Measurements from ENCODE around the gene CBLC.

CBLC gene

DNA sequence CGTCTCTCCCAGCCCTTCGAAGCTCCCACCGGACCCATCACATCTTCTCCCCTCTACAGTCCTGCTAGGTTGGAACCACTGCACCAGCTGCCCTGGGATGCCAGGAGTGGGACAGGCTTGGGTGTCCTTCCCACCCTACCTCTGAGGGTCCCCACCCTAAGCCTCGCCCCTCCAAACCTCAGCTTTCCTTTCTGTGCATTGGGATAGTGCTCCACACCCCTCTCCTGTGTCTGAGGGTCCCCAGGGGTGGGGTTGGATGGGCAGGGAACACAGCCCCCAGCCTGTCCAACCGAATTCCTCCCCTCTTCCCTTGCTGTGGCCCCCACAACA, 31.1 kb upstream of the CBLC start:
- DNase-seq (ENCODE audit: low read depth): no peak

DNA sequence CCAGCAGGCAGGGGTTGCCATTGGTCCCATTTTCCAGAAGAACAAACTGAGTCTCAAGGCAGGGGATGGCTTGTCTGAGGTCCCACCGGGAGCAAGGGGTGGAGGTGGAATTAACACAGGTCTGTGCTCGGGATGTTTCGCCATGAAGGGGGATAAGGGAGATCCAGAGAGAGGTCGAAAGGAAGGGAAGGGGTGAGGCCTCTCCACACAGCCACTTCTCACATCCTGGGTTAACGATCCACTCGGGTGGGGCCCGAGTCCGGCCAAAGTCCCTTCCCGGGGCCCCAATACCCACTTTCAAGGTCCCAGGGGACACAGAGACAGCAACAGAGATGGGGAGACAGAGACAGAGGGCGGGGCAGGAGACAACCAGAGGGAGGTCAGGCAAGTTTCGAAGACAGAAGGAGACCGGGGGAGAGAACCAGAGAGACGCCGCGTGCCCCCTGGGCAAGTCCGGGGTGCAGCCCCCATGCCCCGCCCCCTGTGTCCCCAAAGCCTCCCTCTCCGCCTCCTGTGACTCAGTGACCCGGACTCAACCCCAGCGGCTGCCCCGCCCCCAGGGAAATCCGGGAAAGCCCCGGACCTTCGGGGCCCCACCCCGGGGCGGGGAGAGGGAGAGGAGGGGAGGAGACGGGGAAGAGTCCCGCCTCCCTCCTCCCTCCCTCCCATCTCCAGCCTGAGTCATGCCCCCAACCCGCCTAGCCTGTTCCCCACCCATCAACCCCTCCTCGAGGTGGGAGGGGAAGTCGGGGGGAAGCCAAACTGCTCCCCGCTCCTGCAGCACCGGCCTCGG, 30.5 kb upstream of the CBLC start:
- peak; percentile 92 for DNase-seq (ENCODE audit: low read depth)

DNA sequence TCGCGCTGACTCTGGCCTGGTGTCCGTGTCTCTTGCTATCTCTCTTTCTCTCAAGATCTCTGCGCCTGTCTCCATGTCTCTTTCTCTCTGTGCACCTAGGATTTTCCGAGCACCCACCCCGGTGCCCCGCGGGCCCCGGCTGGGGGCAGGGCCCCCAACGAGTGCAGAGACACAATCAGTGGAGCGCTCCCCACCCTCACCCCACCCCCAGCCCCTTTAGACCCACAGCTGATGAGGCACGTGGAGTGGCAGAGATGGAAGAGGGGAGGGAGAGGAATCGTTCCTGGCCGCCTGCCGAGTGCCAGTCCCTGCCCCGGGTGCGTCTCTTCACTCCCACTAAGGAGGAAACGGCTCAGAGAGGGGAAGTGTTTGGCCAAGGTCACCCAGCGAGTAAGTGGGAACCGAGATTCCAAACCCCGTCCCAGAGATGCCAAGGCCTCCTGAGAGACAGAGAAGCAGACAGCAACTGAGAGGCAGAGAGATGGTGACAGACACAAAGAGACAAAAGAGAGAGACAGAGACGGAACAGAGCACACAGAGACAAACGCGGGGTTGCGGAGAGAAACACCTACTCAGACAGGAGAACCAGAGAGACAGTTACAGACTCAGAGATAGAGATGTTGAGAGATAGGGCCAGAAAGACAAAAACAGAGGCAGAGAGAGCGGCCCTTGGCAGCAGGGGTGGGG, 29.8 kb upstream of the CBLC start:
- DNase-seq (ENCODE audit: low read depth): no peak

DNA sequence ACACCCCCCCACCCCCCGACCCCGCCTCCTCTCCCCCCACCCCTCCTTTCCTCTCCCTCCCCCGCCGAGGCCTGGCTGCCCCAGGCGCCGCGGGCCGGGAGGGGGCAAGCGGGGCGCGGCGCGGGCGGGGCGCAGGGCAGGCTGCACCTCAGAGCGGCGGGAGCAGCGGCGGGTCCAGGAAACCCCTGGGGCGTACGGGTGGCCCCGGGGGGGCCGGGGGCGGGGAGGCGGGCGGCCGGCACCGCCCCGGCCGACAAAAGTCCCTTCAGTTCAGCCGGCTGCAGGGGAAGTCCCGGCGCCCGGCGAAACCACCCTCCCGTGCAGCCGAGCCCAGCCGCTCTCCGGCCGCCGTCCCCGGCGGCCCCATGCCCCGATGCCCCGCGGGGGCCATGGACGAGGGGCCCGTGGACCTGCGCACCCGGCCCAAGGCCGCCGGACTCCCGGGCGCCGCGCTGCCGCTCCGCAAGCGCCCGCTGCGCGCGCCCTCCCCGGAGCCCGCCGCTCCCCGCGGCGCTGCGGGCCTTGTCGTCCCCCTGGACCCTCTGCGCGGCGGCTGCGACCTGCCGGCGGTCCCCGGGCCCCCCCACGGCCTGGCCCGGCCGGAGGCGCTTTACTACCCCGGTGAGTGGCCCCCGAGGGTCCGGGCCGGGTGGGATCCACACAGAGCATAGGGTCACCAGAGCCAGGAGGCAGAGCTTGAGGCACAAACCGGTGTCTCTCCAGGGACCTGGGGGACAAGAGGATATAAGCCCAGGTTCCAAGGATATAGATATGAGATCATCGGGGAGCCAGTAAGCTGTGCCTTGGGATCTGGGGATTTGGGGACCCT, 29.1 kb upstream of the CBLC start, which contains the start of gene BCL3:
BCL3 (plus strand) TSS at position 283 of the 829 bp plus-strand sequence; CDS start at position 366, 83 bp downstream.
- peak; percentile 67 for DNase-seq (ENCODE audit: low read depth)

DNA sequence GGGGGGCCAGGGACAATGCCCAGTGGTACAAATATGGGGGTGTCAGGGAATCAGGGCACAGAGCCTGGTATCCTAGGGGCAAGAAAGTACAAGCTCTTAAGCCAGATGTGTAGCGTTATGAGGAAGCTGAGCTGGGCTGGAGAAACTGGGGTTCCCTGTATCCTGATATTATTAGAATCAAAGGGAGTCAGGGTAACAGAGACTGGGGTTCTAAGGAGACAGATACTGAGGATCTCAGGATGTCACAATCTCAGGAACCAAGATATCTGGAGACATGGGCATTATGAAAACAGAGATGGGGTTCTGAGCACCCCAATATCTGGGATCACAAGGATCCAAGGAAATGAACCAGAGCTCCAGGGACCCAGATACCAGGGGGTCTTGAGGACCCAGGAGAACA, 28.4 kb upstream of the CBLC start:
- DNase-seq (ENCODE audit: low read depth): no peak

DNA sequence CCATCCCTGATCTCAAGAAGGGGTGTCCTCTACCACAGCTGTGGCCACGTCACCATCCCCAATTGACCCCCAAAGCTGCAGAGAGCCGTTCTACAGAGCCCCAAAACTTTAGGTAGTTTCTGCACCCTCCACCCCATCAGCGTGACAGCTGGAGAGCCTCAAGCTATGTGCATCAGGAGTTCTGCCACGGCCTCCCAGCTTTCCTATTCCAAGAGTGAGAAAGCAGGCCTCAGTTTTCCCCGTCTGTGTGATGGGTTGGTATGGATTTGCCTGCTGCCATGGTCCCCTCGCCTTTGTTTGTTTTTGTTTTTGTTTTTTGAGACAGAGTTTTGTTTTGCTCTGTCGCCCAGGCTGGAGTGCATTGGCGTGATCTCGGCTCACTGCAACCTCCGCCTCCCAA, 27.7 kb upstream of the CBLC start:
- no peak for DNase-seq (ENCODE audit: low read depth)

DNA sequence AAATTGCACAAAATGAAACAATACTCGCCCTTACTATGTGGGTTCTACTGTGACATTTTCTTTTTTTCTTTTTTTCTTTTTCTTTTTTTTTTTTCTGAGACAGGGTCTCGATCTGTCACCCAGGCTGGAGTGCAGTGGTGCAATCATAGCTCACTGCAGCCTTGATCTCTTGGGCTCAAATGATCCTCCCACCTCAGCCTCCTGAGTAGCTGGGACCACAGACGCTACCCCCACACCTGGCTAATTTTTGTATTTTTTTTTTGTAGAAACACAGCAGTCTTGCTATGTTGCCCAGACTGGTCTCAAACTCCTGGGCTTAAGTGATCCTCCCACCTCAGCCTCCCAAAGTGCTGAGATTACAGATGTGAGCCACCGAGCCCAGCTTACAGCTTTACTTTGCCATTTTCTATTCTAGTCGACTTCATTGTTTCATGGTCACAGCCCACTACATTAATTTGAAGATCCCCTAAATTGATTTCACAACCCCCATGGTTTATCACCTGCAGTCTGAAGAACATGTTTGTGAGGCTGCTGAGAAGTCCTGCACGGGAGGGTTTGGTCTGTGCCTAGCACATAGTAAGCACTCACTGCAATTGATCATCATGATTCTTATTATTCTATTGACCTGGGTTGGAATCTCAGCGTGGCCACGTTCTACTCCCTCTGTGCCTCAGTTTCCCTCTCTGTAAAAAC, 25.4 kb upstream of the CBLC start:
- DNase-seq (ENCODE audit: low read depth): no peak

DNA sequence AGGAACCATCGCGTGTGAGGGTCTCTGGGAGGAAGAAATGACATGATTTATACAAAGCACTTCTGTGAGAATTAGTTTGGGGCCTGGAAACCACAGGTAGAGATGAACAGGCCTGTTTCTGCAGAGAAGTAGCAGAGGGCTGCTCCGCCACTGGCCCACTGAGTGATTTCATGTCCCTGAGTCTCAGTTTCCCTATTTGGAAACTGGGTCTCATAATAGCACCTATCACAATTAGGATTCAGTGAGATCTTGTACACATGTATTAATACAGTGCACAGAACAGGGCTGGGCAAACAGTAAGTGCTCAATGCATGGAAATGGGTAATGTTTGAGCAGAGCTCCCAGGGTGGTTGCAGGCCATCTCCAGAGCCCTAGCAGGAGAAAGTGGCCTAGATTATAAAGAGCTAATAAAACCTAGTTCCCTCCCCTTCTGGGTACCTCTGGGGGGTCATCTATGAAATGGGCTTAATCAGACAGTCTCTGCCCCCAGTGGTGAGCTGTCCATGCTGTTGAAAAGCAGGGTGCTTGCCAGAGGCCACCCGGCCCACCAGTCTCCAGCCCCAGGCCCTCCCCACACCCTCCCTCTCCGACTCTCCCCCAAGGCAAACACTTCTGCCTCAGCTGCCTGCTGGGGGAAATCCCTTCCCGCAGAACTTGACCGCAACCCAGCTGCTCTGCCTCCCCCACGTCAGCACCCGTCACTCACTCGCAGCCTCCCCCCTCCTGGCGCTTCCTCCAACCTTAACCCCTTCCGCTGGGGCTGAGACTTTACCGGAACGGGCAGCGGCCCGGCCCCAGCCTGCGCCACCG, 24.7 kb upstream of the CBLC start:
- peak; percentile 92 for DNase-seq (ENCODE audit: low read depth)

DNA sequence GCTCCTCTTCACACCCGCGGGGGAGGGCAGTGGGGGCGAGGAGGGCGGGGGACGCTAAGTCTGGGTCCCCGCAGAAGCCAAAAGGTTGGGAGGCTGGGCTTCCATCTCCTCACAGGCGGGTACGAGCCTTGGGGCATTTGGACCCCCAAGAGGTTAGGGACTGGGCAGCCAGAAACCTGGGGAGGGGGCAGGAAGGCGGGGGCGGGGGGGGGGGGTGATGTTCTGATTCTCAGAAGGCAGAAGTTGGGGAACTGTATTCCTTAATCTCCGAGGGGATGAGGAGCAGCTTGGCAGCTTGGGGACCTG, 24.1 kb upstream of the CBLC start:
- no peak for DNase-seq (ENCODE audit: low read depth)

DNA sequence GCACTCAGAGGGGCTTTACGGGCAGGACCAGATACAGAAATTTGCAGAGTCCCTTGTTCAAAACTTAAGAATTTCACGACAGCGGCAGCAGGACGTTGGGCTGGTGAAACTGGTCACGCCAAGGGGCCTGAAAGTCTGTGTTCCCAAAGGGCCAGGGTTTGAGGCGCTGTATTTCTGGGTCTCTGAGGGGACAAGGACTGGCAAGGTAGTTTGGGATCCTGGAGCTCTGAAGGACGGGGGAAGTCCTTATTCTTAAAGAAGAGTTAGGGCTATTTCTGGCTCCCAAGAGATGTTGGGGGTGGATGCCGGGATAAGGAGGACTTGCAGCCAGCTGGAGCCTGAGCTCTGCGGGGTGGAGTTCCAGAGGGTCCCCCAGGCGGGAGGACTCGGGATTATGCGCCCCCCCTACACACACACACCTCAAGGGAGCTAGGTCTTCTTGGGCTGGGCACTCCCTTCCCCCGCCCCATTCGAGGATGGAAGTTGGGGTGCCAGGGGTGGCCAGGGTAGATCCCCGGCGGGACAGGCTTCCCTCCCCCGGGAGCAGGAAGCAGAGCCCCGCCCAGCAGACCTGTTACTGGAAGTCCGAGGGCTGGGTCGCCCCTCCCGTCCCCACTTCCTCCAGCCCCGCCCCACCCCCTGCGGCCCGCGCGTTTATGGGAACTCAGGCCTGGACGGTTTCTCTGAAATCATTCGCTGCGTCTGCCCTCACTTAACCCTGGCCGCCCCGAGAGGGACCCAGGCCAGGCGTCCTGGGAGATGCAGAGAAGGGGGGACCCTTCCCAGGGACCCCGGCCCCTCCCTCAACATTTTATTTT, 23.5 kb upstream of the CBLC start:
- peak; percentile 59 for DNase-seq (ENCODE audit: low read depth)

DNA sequence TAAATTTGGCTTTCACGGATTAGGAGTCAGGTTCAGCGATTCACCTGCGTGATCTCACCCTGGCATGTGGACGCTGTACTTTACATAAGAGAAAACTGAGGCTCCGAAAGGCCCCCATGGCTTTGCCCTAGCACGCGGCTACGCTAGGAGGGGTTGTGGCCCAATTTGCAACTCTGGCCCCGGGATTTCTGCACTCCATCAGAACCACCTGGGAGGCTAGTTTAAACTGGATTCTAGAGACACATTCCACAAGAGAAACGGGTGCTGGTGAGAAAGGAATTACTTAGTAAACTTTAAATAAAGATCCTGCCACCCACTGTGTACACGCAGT, 23.0 kb upstream of the CBLC start:
- DNase-seq (ENCODE audit: low read depth): no peak

DNA sequence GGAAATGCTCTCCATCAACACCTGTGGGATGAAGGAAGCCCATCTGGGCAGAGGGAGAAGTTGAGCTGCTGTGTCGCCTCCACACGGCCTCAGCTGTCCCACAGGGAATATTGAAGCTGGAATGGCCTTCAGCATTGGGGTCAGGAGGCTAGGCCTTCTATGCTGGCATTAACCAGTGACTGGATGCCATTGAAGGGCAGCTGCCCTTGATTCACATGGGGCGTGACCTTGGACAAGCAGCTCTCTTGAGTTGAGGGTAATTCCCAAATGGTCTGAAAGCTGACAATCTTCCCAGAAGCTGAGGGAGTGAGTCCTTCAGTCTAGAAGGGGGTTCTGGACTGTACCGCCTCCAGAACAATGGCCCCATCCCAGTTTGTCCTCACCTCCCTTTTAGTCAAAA, 22.5 kb upstream of the CBLC start:
- no peak for DNase-seq (ENCODE audit: low read depth)

DNA sequence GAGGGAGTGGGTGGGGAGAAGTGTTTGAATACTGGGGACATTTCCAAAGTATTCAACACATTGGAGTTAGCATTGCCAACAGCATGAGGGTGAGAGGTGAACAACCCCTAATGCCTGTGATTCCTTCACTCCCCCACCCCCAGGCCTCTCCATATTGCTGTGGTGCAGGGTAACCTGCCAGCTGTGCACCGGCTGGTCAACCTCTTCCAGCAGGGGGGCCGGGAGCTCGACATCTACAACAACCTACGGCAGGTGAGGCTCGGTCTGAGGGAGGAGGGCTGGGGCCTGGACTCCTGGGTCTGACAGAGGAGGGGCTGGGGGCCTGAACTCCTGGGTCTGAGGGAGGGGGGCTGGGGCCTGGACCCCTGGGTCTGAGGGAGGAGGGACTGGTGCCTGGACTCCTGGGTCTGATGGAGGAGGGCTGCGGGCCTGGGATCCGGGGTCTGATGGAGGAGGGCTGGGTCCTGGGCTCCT, 21.6 kb upstream of the CBLC start:
- no peak for DNase-seq (ENCODE audit: low read depth)

DNA sequence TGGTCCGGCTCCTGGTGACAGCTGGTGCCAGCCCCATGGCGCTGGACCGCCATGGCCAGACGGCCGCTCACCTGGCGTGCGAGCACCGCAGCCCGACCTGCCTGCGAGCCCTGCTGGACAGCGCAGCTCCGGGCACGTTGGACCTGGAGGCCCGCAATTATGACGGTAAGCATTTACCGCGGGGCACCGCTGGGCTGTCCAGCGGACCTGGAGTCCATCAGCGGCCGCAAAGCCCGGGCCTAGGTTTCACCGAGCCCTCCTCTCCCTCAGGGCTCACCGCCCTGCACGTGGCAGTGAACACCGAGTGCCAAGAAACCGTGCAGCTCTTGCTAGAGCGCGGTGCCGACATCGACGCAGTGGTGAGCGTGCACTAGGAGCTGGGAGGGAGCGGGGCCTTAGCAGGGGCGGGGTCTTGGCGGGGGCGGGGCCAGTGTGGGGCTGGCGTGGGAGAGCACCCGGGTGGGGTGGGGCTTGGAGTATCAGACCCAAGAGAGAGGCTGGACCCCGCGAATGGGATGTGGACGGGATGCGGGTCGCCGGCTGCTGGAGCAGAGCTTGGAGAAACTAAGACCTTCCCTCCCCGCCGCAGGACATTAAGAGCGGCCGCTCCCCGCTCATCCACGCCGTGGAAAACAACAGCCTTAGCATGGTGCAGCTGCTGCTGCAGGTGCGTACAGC, 20.5 kb upstream of the CBLC start:
- DNase-seq (ENCODE audit: low read depth): no peak

DNA sequence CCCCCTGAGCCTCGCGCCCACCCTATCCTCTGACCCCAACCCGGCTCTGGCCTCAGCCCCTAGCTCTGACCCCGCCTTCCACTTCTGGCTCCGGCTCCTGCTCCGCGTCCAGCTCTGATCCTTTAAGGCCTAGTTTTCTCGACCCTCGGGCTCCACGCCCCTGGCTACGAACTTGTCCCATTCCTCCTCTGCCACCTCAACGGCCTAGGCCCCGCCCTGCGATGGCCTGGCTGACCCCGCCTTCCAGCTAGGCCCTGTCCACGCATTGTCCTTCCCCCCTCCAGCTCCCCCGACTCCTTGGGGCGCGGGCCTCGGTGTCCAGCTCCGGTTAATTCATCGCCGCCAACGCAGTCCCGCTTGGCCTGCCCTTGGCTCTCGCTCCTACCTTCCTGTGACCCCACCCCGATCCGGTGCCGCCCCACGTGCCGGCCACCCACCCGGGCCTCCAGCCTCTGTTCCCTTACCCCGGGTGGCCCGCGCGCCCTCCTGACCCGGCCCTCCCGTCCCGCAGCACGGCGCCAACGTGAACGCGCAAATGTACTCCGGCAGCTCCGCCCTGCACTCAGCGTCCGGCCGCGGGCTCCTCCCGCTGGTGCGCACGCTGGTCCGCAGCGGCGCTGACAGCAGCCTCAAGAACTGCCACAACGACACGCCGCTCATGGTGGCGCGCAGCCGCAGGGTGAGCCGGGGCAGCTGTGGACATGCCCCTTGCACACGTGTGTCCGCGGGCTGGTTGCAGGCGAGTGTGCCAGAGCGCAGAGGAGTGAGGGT, 19.8 kb upstream of the CBLC start:
- DNase-seq (ENCODE audit: low read depth): no peak

DNA sequence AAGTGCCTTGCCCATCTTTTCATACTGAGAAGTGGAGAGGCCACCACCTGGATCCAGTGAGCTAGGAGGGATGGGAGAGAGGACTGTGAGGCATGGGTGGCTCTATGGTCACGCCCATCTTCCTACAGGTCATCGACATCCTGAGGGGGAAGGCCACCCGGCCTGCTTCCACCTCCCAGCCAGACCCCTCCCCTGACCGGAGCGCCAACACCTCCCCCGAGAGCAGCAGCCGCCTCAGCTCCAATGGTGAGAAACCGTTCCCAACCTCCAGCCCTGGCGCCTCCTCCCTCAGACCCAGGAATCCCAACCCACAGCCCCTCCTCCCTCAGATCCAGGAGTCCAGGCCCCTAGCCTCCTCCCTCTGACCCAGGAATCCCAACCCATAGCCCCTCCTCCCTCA, 19.1 kb upstream of the CBLC start:
- no peak for DNase-seq (ENCODE audit: low read depth)

DNA sequence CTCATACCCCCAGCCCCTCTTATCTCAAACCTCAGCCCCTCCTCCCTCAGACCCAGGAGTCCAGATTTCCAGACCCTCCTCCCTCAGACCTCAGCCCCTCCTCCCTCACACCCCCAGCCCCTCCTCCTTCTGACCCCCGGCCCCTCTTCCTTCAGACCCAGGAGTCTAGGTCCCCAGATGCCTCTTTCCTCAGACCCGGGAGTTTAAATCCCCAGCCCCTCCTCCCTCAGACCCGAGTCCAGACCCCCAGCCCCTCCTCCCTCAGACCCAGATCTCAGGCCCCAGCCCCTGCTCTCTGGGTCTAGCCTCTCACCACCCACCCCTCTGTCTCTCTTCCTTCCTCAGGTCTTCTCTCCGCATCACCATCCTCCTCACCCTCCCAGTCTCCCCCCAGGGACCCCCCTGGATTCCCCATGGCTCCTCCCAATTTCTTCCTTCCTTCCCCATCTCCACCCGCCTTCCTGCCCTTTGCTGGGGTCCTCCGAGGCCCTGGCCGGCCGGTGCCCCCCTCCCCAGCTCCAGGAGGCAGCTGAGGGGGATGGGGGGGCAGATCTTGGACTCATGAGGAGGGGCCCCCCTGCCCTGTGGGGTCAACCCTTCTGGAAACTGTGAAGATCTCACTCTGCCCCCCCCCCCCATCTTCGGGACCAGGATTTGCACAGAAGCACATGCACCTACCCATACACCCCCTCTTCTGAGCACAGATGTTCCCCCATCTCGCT, 18.4 kb upstream of the CBLC start:
- DNase-seq (ENCODE audit: low read depth): no peak

DNA sequence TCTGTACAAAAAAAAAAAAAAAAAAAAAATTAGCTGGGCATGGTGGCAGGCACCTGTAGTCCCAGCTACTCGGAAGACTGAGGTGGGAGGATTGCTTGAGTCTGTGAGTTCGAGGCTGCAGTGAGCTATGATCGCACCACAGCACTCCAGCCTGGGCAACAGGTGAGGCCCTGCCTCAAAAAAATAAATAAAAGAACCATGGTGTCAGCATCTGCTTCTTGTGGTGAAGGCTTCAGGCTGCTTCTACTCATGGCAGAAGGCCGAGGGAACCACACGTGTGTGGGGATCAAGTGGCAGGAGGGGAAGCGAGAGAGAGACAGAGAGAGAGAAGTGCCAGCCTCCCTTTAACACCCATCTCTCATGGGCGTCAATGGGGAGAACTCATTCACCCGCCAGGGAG, 15.7 kb upstream of the CBLC start:
- DNase-seq (ENCODE audit: low read depth): no peak
